Bone marrow (tissue), 2 donors: Measurements from ENCODE around the gene ZNF512.
"Not testable (repeated sequence)": the region's sequence is repeated elsewhere in the genome, so short reads cannot be mapped to it uniquely, and the experiment has no call there.

Source experiments
- DNase-seq, 2 donors: peaks; one replicate each; lab custom pipeline; 2025; lab: John Stamatoyannopoulos, UW

The ZNF512 gene, protein sequence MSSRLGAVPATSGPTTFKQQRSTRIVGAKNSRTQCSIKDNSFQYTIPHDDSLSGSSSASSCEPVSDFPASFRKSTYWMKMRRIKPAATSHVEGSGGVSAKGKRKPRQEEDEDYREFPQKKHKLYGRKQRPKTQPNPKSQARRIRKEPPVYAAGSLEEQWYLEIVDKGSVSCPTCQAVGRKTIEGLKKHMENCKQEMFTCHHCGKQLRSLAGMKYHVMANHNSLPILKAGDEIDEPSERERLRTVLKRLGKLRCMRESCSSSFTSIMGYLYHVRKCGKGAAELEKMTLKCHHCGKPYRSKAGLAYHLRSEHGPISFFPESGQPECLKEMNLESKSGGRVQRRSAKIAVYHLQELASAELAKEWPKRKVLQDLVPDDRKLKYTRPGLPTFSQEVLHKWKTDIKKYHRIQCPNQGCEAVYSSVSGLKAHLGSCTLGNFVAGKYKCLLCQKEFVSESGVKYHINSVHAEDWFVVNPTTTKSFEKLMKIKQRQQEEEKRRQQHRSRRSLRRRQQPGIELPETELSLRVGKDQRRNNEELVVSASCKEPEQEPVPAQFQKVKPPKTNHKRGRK

GRCh38 chr2:27582695-27583389, at the start of gene ZNF512:
TSS of gene ZNF512 (plus strand) at chr2:27583042. CDS start at chr2:27583113, 71 bp downstream.
- peak; percentile 70 to 88 for DNase-seq

DNA sequence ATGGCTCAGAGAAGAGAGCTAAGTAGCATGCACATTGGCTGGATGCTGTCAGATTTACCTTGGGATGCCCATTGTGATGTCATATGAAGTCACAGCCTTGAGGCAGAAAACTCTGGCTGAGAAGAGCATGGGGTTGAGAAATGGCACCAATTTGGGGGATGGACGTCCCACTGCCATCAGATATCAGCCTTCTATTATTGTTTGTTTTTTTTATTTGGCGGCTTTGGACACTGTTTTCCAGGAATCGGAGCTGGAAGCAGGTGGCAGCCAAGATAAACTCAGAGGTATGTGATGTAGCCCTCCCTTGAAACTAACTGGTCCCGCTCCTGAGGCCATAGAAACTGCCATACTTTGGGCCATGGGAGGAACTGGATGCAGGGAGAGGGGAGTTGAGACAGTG, 45.6 kb upstream of the ZNF512 start:
- DNase-seq: no peak

DNA sequence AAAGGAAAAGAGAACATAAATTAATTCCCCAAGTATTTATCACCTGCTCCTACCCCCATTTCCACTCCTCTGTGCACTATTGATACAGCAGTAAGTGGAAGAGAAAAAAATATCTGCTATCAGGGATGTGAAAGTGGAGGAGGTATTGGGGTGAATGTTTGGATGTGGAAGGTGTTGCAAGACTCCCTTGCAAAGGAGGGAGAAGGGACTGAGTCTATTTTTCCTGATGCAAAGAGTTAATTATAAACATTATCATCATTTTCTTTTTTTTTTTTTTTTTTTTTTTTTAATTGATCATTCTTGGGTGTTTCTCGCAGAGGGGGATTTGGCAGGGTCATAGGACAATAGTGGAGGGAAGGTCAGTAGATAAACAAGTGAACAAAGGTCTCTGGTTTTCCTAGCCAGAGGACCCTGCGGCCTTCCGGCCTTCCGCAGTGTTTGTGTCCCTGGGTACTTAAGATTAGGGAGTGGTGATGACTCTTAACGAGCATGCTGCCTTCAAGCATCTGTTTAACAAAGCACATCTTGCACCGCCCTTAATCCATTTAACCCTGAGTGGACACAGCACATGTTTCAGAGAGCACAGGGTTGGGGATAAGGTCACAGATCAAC, 43.9 kb upstream of the ZNF512 start:
- not testable (repeated sequence) for DNase-seq

GRCh38 chr2:27539649-27540048, 43.2 kb upstream of the ZNF512 start:
- DNase-seq: not testable (repeated sequence)

- DNase-seq: no peak
Observed at GRCh38 chr2:27544143-27544821, 38.6 kb upstream of the ZNF512 start.

- no peak for DNase-seq
Observed at GRCh38 chr2:27545348-27546141, 37.3 kb upstream of the ZNF512 start.

- no peak for DNase-seq
Observed at GRCh38 chr2:27549303-27549702, 33.5 kb upstream of the ZNF512 start.

DNA sequence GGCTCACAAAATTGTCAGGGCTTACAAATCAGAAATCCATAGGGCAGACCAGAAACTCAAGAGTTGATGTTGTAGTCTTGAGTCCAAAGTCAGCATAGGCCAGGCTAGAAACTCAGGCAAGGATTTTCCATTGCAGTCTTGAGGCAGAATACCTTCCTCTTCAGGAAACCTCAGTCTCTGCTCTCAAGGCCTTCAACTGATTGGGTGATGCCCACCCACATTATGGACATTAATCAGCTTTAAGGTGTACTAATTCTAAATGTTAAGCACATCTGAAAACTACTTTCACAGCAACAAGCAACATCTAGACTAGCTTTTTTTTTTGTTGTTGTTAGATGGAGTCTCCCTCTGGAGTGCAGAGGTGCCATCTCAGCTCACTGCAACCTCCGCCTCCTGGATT, 31.3 kb upstream of the ZNF512 start:
- DNase-seq: no peak

- no peak for DNase-seq
Observed at GRCh38 chr2:27552941-27553340, 29.9 kb upstream of the ZNF512 start.

GRCh38 chr2:27554451-27554850, 28.4 kb upstream of the ZNF512 start:
- DNase-seq: not testable (repeated sequence)

- no peak for DNase-seq
Observed at GRCh38 chr2:27559228-27559627, 23.6 kb upstream of the ZNF512 start.

GRCh38 chr2:27561060-27561459, 21.8 kb upstream of the ZNF512 start:
- no peak for DNase-seq

DNA sequence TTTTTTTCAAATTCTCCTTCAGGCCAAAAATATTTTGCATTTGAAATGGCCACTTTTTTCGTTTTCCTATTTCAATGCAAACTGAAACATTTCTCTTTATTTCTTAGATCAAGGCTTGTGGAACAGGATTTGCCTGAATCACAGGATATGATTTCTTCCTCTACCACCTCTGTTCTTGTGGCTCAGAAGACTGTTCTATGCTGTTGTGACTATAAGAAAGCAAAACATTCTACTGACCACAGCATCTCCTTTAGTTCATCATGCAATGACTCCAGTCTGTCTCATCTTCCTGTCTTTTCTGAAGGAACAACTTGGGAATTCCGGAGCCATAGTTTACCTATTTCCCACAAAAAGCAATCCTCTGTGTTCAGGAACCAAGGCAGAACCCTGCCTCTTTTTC, 16.2 kb upstream of the ZNF512 start:
- no peak for DNase-seq

DNA sequence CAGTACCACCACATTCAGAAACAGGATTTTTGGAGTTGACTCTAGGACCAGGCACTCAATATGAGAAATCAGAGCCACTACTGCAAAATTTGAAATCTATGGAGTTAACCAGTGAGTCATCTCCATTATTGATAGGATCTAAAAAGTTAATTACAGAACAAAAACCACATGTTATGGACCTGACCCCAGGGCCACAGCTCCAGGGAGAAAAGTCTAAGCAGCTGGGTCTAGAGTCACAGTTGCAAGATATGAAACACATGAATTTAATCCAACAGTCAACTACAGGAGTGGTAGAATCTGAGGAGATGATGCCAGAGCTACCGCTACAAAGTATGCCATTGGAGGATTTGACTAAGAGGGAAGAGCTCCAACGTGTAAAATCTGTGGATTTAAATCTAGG, 13.4 kb upstream of the ZNF512 start:
- DNase-seq: no peak

- no peak for DNase-seq
Observed at GRCh38 chr2:27571197-27571596, 11.6 kb upstream of the ZNF512 start.

GRCh38 chr2:27571681-27572080, 11.2 kb upstream of the ZNF512 start:
- DNase-seq: no peak

DNA sequence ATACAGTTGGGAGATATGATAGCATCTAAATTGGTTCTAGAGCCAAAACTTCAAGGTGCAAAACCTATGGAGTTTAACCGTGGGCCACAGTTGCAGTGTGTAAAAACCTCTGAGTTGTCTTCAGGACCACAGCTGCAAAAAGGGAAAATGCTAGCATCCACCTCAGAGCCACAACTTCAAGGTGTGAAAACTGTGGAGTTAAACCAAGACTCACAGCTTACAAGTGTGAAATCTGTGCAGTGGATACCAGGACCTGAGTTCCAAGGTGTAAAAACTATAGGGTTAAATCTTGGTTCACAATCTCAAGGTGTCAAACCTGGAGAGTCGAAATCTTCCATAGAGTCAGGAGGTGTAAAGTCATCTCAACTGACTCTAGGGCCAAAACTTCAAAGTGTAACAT, 10.4 kb upstream of the ZNF512 start:
- DNase-seq: no peak

DNA sequence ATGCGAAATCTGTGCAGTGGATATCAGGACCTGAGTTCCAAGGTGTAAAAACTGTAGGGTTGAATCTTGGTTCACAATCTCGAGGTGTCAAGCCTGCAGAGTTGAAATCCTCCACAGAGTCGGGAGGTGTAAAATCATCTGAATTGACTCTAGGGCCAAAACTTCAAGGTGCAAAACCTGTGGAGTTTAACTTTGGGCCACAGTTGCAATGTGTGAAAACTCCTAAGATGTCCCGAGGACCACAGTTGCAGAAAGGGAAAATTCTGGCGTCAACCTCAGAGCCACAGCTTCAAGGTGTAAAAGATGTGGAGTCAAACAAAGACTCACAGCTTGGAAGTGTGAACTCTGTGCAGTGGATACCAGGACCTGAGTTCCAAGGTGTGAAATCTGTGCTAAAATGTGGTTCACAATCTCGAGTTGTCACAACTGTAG, 9.8 kb upstream of the ZNF512 start:
- no peak for DNase-seq

DNA sequence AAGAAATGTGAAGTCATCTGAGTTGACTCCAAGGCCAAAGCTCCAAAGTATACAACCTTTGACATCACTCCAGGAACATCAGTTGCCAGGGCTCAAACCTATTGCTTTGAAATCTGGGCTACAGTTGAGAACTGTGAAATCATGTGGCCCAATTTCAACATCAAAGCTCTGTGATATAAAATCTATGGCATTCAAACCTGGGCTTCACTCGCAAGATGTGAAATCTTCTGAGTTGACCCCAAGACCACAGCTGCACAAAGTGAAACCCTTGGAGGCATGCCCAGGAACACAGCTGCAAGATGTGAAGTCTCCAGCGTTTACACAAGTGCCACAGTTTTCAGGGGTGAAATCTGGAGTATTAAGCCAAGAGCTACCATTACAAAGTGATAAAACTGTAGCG, 9.4 kb upstream of the ZNF512 start:
- no peak for DNase-seq

GRCh38 chr2:27581417-27582128, 1.3 kb upstream of the ZNF512 start:
- no peak for DNase-seq
